HEK293T (cell line): ENCODE data around the gene ZNF497.

Source experiments
- BHLHE40 ChIP-seq: fragments of 450-650 bp; IDR thresholded peaks from 2 replicates; pipeline ENCODE4 v1.6.1; 2016; ENCODE audit warnings: mild to moderate bottlenecking, moderate library complexity, borderline replicate concordance
- ELF4 ChIP-seq: fragments of 450-650 bp; IDR thresholded peaks from 2 replicates; pipeline ENCODE4 v1.6.1; 2017; ENCODE audit warnings: antibody characterized with exemption
- FOXA1 ChIP-seq: fragments of 450-650 bp; IDR thresholded peaks from 2 replicates; pipeline ENCODE4 v1.6.1; 2016; ENCODE audit warnings: mild to moderate bottlenecking
- FOXK2 ChIP-seq: fragments of 450-650 bp; IDR thresholded peaks from 2 replicates; pipeline ENCODE4 v1.6.1; 2016; ENCODE audit warnings: mild to moderate bottlenecking
- FOXM1 ChIP-seq: fragments of 450-650 bp; IDR thresholded peaks from 2 replicates; pipeline ENCODE4 v1.6.1; 2017; ENCODE audit warnings: mild to moderate bottlenecking, borderline replicate concordance
- HDGF ChIP-seq: fragments of 450-650 bp; IDR thresholded peaks from 2 replicates; pipeline ENCODE4 v1.6.1; 2017; ENCODE audit warnings: antibody characterized with exemption, borderline replicate concordance
- L3MBTL2 ChIP-seq: fragments of 450-650 bp; conservative IDR thresholded peaks from 2 replicates; pipeline ENCODE4 v1.6.1; 2016; ENCODE audit warnings: mild to moderate bottlenecking
- LEF1 ChIP-seq: fragments of 450-650 bp; IDR thresholded peaks from 2 replicates; pipeline ENCODE4 v1.6.1; 2017; ENCODE audit warnings: mild to moderate bottlenecking, borderline replicate concordance
- NFRKB ChIP-seq: fragments of 450-650 bp; IDR thresholded peaks from 2 replicates; pipeline ENCODE4 v1.6.1; 2016; ENCODE audit warnings: mild to moderate bottlenecking, moderate library complexity
- SP1 ChIP-seq: fragments of 450-650 bp; IDR thresholded peaks from 2 replicates; pipeline ENCODE4 v1.6.1; 2017
- SUZ12 ChIP-seq: fragments of 450-650 bp; IDR thresholded peaks from 2 replicates; pipeline ENCODE4 v1.6.1; 2016; ENCODE audit warnings: mild to moderate bottlenecking
- TARDBP ChIP-seq: fragments of 450-650 bp; IDR thresholded peaks from 2 replicates; pipeline ENCODE4 v1.6.1; 2016
- ZNF384 ChIP-seq: fragments of 450-650 bp; IDR thresholded peaks from 2 replicates; pipeline ENCODE4 v1.6.1; 2016
- TF ChIP-seq, protein P1 (sequence below): fragments of 450-650 bp; IDR thresholded peaks from 2 replicates; pipeline ENCODE4 v1.6.1; 2016

DNA sequence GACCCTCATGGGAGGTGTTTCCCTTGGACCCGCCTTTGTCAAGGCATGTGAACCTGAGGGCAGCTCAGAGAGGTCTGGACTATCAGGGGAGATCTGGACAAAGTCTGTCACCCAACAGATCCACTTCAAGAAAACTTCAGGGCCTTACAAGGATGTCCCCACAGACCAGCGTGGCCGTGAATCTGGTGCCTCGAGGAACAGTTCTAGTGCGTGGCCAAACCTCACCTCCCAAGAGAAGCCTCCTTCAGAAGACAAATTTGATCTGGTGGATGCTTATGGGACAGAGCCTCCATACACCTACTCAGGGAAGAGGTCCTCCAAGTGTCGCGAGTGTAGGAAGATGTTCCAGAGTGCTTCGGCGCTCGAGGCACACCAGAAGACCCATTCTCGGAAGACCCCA, 24.2 kb downstream of the ZNF497 start:
- TF ChIP-seq FOXK2 (no peak), LEF1 (no peak), BHLHE40 (no peak), SP1 (no peak), FOXM1 (no peak), TARDBP (no peak), ELF4 (no peak), L3MBTL2 (no peak), NFRKB (no peak), SUZ12 (no peak), HDGF (no peak), FOXA1 (no peak), ZNF384 (no peak)
- TF ChIP-seq, protein P1, sequence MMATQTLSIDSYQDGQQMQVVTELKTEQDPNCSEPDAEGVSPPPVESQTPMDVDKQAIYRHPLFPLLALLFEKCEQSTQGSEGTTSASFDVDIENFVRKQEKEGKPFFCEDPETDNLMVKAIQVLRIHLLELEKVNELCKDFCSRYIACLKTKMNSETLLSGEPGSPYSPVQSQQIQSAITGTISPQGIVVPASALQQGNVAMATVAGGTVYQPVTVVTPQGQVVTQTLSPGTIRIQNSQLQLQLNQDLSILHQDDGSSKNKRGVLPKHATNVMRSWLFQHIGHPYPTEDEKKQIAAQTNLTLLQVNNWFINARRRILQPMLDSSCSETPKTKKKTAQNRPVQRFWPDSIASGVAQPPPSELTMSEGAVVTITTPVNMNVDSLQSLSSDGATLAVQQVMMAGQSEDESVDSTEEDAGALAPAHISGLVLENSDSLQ: no peak
